ENCODE measurements around the gene ITPRID2.
"Not testable (repeated sequence)": the region's sequence is repeated elsewhere in the genome, so short reads cannot be mapped to it uniquely, and the experiment has no call there.

Gene ITPRID2

DNA sequence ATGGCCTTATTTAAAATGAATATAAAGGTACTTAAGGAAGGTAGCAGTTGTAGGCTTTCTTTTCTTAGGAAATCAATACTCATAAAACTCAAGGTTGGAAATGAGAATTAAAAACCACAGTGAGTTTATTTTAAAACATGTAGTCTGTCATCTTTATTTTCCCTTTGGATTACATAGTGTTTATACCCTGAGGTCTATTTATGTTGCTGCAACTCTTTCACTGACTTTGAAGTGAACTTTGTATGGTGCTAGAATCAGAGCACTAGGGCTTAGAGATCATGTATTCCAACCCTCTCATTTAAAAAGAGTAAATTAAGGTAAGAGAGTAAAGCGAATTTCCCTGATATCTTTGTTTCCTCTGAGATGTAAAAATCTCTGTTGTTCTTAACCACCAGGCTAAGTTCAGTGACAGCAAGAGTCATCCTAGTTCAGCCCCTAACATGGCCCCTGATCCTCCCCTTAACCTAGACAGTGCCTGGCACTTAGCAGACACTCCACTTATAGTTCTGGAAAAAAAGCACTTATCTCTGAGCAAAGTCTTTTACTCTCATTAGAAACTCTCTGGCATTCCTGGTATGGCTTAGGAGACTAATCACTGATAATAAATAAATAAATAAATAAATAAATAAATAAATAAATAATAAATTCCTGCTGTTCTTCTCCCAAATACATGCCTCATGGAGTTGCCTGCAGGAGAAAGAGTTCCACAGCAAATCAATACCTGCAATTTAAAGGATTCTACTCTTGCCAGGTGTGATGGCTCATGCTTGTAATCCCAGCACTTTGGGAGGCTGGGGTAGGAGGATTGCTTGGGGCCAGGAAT, 61.1 kb downstream of the ITPRID2 start:
- no peak overlapping the region for H3K9ac ChIP-seq (ENCODE audit: insufficient read length)
- TF ChIP-seq EZH2 (IDR thresholded peaks at IDR 0.05) (no peak), POLR2AphosphoS5 (IDR thresholded peaks at IDR 0.05; ENCODE audit: borderline replicate concordance, low read depth, low read length) (no peak), FOXP2 (optimal IDR thresholded peaks at IDR 0.05; ENCODE audit: control extremely low read depth, extremely low read length, insufficient read depth) (no peak)
- no peak overlapping the region for H3K4me3 ChIP-seq
- no peak for DNase-seq (ENCODE audit: low read depth, low spot score)
- H3K36me3 ChIP-seq (ENCODE audit: insufficient read depth, low read length): no peaks in the 10 kb centered on the region
- no peak overlapping the region for H3K27ac ChIP-seq
- H3K9me3 ChIP-seq (ENCODE audit: low read depth, low read length): no peaks in the 10 kb centered on the region

DNA sequence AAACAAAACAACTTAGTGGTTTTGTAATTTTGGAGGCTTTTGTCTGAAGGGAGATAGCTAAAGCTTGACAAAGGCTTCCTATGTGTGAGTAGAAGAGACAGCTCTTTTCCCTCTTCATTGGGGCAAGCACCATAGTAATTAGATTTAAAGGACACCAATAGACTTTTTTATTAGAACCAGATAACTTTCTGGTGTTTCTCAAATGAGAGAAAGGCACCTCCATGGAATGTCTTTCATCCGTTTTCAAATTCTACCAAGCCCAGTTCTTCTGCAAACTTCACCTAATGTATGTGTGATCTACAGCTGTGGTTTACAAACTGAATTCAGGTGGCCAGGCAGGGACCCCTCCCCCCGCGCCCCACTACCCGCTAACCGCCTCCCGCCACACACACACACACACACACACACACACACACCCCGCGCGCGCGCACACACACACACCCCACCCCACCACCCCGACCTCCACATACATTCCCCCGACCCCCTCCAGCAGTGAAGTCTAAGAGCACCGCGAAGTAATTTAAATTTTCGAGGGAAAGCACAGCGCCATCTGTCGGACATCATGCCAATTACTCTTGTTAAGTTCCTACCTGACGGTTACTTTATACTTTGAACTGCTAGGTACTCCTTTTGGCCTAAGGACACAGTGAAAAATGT, 62.5 kb downstream of the ITPRID2 start:
- no peaks in the 10 kb centered on the region for H3K36me3 ChIP-seq (ENCODE audit: insufficient read depth, low read length)
- H3K4me3 ChIP-seq: no peak overlapping the region
- H3K27ac ChIP-seq: no peak overlapping the region
- no peaks in the 10 kb centered on the region for H3K9me3 ChIP-seq (ENCODE audit: low read depth, low read length)
- no peak overlapping the region for H3K9ac ChIP-seq (ENCODE audit: insufficient read length)
- TF ChIP-seq POLR2AphosphoS5 (IDR thresholded peaks at IDR 0.05; ENCODE audit: borderline replicate concordance, low read depth, low read length) (no peak), EZH2 (IDR thresholded peaks at IDR 0.05) (no peak), FOXP2 (optimal IDR thresholded peaks at IDR 0.05; ENCODE audit: control extremely low read depth, extremely low read length, insufficient read depth) (no peak)
- DNase-seq (ENCODE audit: low read depth, low spot score): peak; percentile 37

DNA sequence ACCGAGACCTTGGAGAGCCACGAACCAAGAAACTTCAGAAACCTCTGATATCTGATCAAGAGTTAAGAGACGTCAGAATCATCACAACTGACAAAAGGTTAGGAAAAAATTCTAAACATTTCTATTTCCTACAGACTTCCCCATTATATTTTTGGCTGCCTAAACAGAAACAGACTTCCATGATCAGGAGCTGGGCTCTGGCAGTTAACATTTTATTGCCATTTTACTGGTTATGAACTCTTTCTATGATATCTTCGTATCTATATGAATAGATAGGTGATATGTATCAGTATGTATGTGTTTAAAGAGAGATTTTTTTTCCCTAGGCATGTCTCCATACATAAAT, 63.0 kb downstream of the ITPRID2 start:
- Histone ChIP-seq H3K9me3 (ENCODE audit: low read depth, low read length) (no peaks in the 10 kb centered on the region), H3K9ac (ENCODE audit: insufficient read length) (no peak overlapping the region), H3K4me3 (no peak overlapping the region), H3K27ac (no peak overlapping the region), H3K36me3 (ENCODE audit: insufficient read depth, low read length) (no peaks in the 10 kb centered on the region)
- no peak for TF ChIP-seq EZH2 (IDR thresholded peaks at IDR 0.05)
- no peak for TF ChIP-seq POLR2AphosphoS5 (IDR thresholded peaks at IDR 0.05; ENCODE audit: borderline replicate concordance, low read depth, low read length)
- no peak for TF ChIP-seq FOXP2 (optimal IDR thresholded peaks at IDR 0.05; ENCODE audit: control extremely low read depth, extremely low read length, insufficient read depth)
- no peak for DNase-seq (ENCODE audit: low read depth, low spot score)

DNA sequence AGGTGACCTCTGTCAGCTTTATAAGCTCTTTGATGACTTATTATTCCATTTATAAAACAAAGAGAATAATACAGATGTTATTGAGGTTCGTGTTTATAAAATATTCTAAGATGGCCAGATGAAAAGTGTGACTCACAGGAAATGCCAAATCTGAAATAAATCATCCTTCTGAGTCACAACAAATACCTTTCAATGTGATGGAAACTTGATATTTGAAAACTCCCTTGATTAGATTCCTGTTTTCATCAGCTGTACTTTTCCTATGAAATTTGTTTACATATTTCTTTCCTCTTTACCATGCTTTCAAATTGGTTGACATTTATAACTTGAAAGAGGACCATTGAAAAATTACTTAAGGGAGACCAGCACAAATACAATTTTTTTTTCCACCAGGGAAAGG, 63.5 kb downstream of the ITPRID2 start:
- Histone ChIP-seq H3K36me3 (ENCODE audit: insufficient read depth, low read length) (no peaks in the 10 kb centered on the region), H3K4me3 (no peak overlapping the region), H3K9ac (ENCODE audit: insufficient read length) (no peak overlapping the region), H3K9me3 (ENCODE audit: low read depth, low read length) (no peaks in the 10 kb centered on the region), H3K27ac (no peak overlapping the region)
- TF ChIP-seq EZH2 (IDR thresholded peaks at IDR 0.05) (no peak), POLR2AphosphoS5 (IDR thresholded peaks at IDR 0.05; ENCODE audit: borderline replicate concordance, low read depth, low read length) (no peak), FOXP2 (optimal IDR thresholded peaks at IDR 0.05; ENCODE audit: control extremely low read depth, extremely low read length, insufficient read depth) (no peak)
- DNase-seq (ENCODE audit: low read depth, low spot score): no peak

DNA sequence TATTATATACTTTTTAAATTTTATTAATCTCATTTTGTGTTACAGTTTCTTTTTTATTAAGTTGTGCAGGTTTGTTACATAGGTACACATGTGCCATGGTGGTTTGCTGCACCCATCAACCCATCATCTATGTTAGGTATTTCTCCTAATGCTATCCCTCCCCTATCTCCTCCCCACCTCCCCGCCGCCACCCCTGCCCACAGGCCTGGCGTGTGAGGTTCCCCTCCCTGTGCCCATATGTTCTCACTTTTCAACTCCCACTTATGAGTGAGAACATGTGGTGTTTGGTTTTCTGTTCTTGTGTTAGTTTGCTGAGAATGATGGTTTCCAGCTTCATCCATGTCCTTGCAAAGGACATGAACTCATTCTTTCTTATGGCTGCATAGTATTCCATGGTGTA, 64.3 kb downstream of the ITPRID2 start:
- H3K9ac ChIP-seq (ENCODE audit: insufficient read length); DNase-seq (ENCODE audit: low read depth, low spot score); H3K36me3 ChIP-seq (ENCODE audit: insufficient read depth, low read length); H3K27ac ChIP-seq; H3K4me3 ChIP-seq; H3K9me3 ChIP-seq (ENCODE audit: low read depth, low read length): not testable (repeated sequence)

DNA sequence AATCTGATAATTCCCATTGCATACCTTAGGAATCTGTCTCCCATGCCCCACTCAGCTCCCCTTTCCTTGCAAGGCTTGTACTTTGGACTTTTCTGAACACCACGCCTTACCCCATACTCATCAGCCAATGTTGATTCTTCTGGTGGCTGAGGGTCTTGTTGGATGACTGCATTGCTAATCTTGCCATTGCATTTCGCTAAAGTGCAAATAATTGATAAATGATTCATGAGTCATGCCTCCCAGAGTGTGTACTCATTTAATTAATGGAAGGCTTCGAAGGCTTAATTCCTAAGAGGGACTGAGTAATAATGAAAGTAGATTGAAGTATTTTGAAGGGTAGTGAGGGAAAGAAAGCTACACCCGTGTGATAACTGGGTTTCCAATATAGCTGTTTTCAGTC, 66.1 kb downstream of the ITPRID2 start:
- Histone ChIP-seq H3K4me3 (no peak overlapping the region), H3K27ac (no peak overlapping the region), H3K9ac (ENCODE audit: insufficient read length) (no peak overlapping the region), H3K9me3 (ENCODE audit: low read depth, low read length) (no peaks in the 10 kb centered on the region), H3K36me3 (ENCODE audit: insufficient read depth, low read length) (no peaks in the 10 kb centered on the region)
- DNase-seq (ENCODE audit: low read depth, low spot score): no peak
- no peak for TF ChIP-seq FOXP2 (optimal IDR thresholded peaks at IDR 0.05; ENCODE audit: control extremely low read depth, extremely low read length, insufficient read depth)
- TF ChIP-seq POLR2AphosphoS5 (IDR thresholded peaks at IDR 0.05; ENCODE audit: borderline replicate concordance, low read depth, low read length): no peak
- no peak for TF ChIP-seq EZH2 (IDR thresholded peaks at IDR 0.05)

DNA sequence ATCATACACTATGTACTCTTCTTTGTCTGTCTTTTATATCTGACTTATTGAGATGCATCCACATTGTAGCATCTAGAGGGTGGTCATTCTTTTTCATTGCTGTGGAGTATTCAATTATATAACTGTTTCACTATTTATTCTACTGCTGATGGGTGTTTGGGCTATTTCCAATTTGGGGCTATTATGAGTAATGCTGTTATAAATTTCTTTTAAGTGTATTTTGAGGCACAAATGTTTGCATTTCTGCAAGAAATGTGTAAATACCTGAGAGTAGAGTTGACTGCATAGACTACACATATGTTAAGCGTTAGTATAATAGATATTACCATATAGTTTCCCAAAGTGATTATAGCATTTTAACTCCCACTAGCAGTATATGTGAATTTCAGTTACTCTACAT, 67.2 kb downstream of the ITPRID2 start:
- no peaks in the 10 kb centered on the region for H3K36me3 ChIP-seq (ENCODE audit: insufficient read depth, low read length)
- TF ChIP-seq POLR2AphosphoS5 (IDR thresholded peaks at IDR 0.05; ENCODE audit: borderline replicate concordance, low read depth, low read length): no peak
- TF ChIP-seq EZH2 (IDR thresholded peaks at IDR 0.05): no peak
- no peak for TF ChIP-seq FOXP2 (optimal IDR thresholded peaks at IDR 0.05; ENCODE audit: control extremely low read depth, extremely low read length, insufficient read depth)
- H3K4me3 ChIP-seq: no peak overlapping the region
- no peak overlapping the region for H3K9ac ChIP-seq (ENCODE audit: insufficient read length)
- no peaks in the 10 kb centered on the region for H3K9me3 ChIP-seq (ENCODE audit: low read depth, low read length)
- no peak overlapping the region for H3K27ac ChIP-seq
- no peak for DNase-seq (ENCODE audit: low read depth, low spot score)

DNA sequence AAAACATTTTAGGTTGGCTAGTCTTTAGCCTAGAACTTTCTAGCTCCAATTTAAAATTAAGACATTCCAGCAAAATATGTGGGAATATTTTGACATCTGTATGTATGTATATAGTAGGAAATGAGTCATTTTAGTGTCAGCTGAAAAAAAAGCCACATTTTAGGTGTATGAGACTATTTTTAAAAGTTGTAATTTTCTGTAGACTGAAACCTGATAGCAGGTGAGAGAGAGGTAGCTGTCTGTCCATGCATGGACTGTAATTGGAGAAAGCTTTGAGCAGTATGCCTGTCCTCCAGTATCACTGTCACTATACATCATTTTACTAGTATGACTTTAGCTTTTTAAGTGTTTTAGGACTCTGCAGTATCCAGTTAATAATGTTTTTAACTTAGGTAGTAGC, 68.0 kb downstream of the ITPRID2 start:
- no peak overlapping the region for H3K4me3 ChIP-seq
- no peak overlapping the region for H3K27ac ChIP-seq
- H3K9me3 ChIP-seq (ENCODE audit: low read depth, low read length): no peaks in the 10 kb centered on the region
- DNase-seq (ENCODE audit: low read depth, low spot score): no peak
- H3K9ac ChIP-seq (ENCODE audit: insufficient read length): no peak overlapping the region
- TF ChIP-seq FOXP2 (optimal IDR thresholded peaks at IDR 0.05; ENCODE audit: control extremely low read depth, extremely low read length, insufficient read depth) (no peak), POLR2AphosphoS5 (IDR thresholded peaks at IDR 0.05; ENCODE audit: borderline replicate concordance, low read depth, low read length) (no peak)
- H3K36me3 ChIP-seq (ENCODE audit: insufficient read depth, low read length): no peaks in the 10 kb centered on the region

DNA sequence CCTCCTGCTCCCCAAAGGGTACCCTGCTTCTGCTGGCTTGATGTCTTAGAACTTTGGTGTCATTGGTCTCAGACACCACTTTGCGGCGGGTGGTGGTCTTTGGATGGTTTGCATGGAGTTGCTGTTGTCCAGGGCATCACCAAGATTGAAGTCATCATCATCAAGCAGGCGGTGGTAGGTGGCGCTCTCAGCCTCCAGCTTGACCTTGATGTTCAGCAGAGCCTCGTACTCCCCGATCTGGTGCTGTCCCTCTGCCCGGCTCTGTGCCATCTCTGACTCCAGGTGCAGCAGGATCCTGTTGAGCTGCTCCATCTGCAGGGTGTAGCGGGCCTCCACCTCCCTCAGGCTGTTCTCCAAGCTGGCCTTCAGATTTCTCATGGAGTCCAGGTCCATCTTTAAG, 69.6 kb downstream of the ITPRID2 start:
- H3K9me3 ChIP-seq (ENCODE audit: low read depth, low read length); H3K9ac ChIP-seq (ENCODE audit: insufficient read length): not testable (repeated sequence)

More for the DNA sequence above, 69.6 kb downstream of the ITPRID2 start:
- not testable (repeated sequence) for H3K36me3 ChIP-seq (ENCODE audit: insufficient read depth, low read length); H3K27ac ChIP-seq; DNase-seq (ENCODE audit: low read depth, low spot score); H3K4me3 ChIP-seq
